ENCODE measurements around the gene SLC35G6.

Gene SLC35G6

DNA sequence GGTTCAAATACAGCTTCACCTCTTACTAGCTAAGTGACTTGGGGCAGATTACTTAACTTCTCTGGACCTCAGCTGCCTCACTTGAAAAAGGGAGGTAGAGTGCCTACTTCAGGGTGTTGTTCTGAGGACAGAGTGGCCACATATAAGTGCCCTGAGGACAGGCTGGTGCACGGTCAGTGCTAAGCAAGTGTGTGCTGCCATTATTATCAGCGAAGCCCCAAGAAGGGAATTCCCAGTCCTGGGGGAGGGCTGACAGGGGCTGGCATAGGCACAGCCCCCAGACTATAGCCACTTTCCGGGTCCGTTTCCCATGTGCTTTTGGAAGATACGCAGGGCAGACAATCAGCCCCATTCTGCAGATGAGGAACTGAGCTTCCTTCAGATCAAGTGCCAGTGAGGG lies 4.3 kb upstream of the SLC35G6 start:
- WGBS = 96% methylated on average over 5 of the region's 5 CpGs
- no peak overlapping the region for H3K4ac ChIP-seq (ENCODE audit: low read depth in 1 of 2, low read length in 2 of 2)
- H3K14ac ChIP-seq (ENCODE audit: low read length in 2 of 2) = peak overlapping the region in 1 of 2 experiments; percentile 19
- H3K9ac ChIP-seq (ENCODE audit: low read length) = peak overlapping the region; percentile 94
- H3K4me1 ChIP-seq (ENCODE audit: control insufficient read depth, insufficient read depth, low read depth, low read length) = peaks cover 37% of the 10 kb centered on the region
- no peak overlapping the region for H2AK5ac ChIP-seq (ENCODE audit: low read length, severe bottlenecking)
- H4K91ac ChIP-seq (ENCODE audit: low read length) = no peak overlapping the region
- no peak overlapping the region for H4K8ac ChIP-seq (ENCODE audit: low read length)
- H2BK12ac ChIP-seq (ENCODE audit: low read length in 2 of 2) = peak overlapping the region; percentile 9 to 69
- H2BK5ac ChIP-seq (ENCODE audit: low read depth, low read length, poor library complexity, severe bottlenecking) = no peak overlapping the region
- H3K23ac ChIP-seq (ENCODE audit: low read length in 2 of 2) = no peak overlapping the region
- no peaks in the 10 kb centered on the region for H3K27me3 ChIP-seq (ENCODE audit: control insufficient read depth in 1 of 2, insufficient read depth in 1 of 2, low read length in 2 of 2)
- H3K79me1 ChIP-seq (replicated peaks; ENCODE audit: low read length, poor library complexity, severe bottlenecking) = peaks cover 4% of the 10 kb centered on the region
- peak overlapping the region; percentile 91 for H3K4me2 ChIP-seq (ENCODE audit: low read length, poor library complexity, severe bottlenecking)
- no peak overlapping the region for H2BK15ac ChIP-seq (ENCODE audit: low read depth, poor library complexity, severe bottlenecking)
- H3K4me3 ChIP-seq (ENCODE audit: insufficient read depth in 1 of 2, low read depth in 1 of 2, low read length in 2 of 2) = peak overlapping the region in 1 of 2 experiments; percentile 90
- H3K27ac ChIP-seq (ENCODE audit: low read length, poor library complexity, severe bottlenecking) = peak overlapping the region; percentile 86
- H3K36me3 ChIP-seq (ENCODE audit: control insufficient read depth in 1 of 2, insufficient read depth in 2 of 2, low read depth in 1 of 2, low read length in 2 of 2) = peaks cover 0 to 5% of the 10 kb centered on the region in 2 experiments
- H2BK120ac ChIP-seq (ENCODE audit: low read depth, low read length) = no peak overlapping the region
- DNase-seq = no peak
- no peaks in the 10 kb centered on the region for H3K9me3 ChIP-seq (ENCODE audit: control insufficient read depth, low read length)
- peak overlapping the region; percentile 4 to 72 for H3K18ac ChIP-seq (ENCODE audit: low read depth in 1 of 2, low read length in 2 of 2)
- no peak overlapping the region for H2AFZ ChIP-seq (ENCODE audit: low read depth, low read length)

DNA sequence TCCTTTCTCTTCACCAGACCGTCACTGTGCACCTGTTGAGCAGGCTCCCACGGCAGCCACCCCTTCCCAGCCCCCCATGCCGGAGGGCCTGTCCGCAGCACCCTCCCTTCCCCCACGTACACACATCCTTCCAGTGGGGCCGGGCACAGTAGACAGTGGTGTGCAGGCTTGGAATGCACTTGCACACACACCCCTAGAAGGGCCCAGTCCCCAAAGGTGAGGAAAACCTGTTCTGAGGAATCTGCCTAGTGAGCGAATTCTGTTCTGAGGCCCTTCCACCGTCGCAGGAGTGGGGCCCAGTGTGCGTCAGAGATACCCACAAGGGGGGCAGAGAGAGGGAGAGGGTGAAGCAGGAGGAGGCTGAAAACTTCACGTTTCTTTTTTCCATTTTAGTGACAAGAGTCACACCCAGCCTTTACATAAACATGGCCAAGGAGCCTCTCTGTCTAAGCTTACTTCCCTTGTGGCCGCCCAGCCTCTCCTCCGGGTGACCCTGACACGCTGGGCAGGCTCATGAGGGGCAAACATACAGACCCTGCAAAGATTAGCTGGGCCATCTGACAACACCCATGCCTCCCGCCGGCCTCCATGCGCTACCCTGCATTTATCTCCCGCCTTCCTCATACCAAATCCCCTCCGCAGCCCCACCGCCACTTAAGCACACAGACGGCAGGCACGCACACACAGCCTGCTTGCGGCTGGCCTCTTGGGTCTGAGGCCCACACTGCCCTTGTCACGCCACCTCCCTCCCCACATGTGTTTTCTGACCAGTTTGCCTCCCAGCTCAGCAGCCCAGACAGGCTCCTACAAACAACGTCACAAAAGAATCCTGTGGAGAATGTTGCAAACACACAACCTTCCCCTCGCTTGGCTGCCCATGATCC lies 3.6 kb upstream of the SLC35G6 start:
- Histone ChIP-seq H2BK120ac (ENCODE audit: low read depth, low read length) (no peak overlapping the region), H3K9ac (ENCODE audit: low read length) (peak overlapping the region; percentile 94), H3K4me3 (ENCODE audit: insufficient read depth in 1 of 2, low read depth in 1 of 2, low read length in 2 of 2) (peak overlapping the region; percentile 89 to 90), H2BK12ac (ENCODE audit: low read length in 2 of 2) (peak overlapping the region in 1 of 2 experiments; percentile 89), H3K79me1 (replicated peaks; ENCODE audit: low read length, poor library complexity, severe bottlenecking) (peaks cover 4% of the 10 kb centered on the region), H3K36me3 (ENCODE audit: control insufficient read depth in 1 of 2, insufficient read depth in 2 of 2, low read depth in 1 of 2, low read length in 2 of 2) (peaks cover 0 to 5% of the 10 kb centered on the region in 2 experiments), H3K23ac (ENCODE audit: low read length in 2 of 2) (no peak overlapping the region), H3K4me1 (ENCODE audit: control insufficient read depth, insufficient read depth, low read depth, low read length) (peaks cover 41% of the 10 kb centered on the region), H2AFZ (ENCODE audit: low read depth, low read length) (no peak overlapping the region), H3K27ac (ENCODE audit: low read length, poor library complexity, severe bottlenecking) (peak overlapping the region; percentile 86), H2AK5ac (ENCODE audit: low read length, severe bottlenecking) (no peak overlapping the region), H3K4me2 (ENCODE audit: low read length, poor library complexity, severe bottlenecking) (peak overlapping the region; percentile 91), H2BK15ac (ENCODE audit: low read depth, poor library complexity, severe bottlenecking) (peak overlapping the region; percentile 84), H2BK5ac (ENCODE audit: low read depth, low read length, poor library complexity, severe bottlenecking) (no peak overlapping the region), H4K91ac (ENCODE audit: low read length) (peak overlapping the region; percentile 94), H4K8ac (ENCODE audit: low read length) (peak overlapping the region; percentile 86), H3K18ac (ENCODE audit: low read depth in 1 of 2, low read length in 2 of 2) (peak overlapping the region; percentile 97 to 98), H3K27me3 (ENCODE audit: control insufficient read depth in 1 of 2, insufficient read depth in 1 of 2, low read length in 2 of 2) (no peaks in the 10 kb centered on the region), H3K9me3 (ENCODE audit: control insufficient read depth, low read length) (no peaks in the 10 kb centered on the region), H3K14ac (ENCODE audit: low read length in 2 of 2) (peak overlapping the region in 1 of 2 experiments; percentile 97), H3K4ac (ENCODE audit: low read depth in 1 of 2, low read length in 2 of 2) (peak overlapping the region; percentile 61 to 97)
- peak; percentile 99 for DNase-seq
- 27% methylated on average over 26 of the region's 26 CpGs for WGBS

DNA sequence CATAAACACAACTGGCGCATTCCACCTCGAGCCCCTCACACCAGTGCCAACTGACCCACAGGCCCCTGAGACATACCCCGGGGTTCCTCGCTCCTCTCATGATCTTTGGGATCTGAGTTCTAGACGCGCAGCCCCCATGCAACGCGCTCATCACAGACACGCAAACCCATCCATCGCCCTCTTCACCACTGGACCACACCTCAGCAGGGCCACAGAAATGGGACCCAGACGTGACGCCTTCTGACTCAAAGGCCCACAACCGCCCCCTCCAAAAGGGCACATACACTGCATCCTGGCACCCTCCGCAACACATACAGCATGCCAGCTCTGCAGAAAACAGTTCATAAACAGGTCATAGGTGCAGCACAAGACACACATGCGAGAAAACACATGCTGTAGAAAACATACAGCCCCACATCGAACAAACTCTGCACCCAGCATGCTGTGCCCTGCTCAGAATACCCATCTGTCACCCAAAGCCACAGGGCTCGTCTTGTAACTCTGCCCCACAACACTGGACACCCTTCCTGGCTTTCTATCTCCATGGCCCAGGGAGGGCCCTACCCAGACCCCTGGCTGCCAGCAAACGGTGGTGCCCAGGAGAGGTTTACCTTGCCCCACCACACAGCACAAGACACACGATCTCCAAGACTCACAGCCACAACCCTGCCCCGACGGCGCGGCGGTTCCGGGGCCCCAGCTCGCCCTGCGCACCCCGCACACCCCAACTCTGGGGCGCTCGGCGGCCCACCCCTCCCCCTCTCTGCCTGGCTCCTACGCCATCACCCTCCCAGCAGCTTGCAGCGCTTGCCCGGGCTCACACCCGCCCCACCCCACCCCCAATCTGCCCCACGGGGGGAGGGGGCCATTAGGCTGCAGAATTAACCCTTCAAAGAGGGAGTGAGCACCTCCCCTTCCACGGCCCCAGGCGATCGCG lies 2.7 kb upstream of the SLC35G6 start:
- H3K79me1 ChIP-seq (replicated peaks; ENCODE audit: low read length, poor library complexity, severe bottlenecking) = peaks cover 4% of the 10 kb centered on the region
- H3K4me1 ChIP-seq (ENCODE audit: control insufficient read depth, insufficient read depth, low read depth, low read length) = peaks cover 44% of the 10 kb centered on the region
- peak; percentile 63 for DNase-seq
- no peaks in the 10 kb centered on the region for H3K9me3 ChIP-seq (ENCODE audit: control insufficient read depth, low read length)
- peak overlapping the region; percentile 98 for H2BK15ac ChIP-seq (ENCODE audit: low read depth, poor library complexity, severe bottlenecking)
- H3K9ac ChIP-seq (ENCODE audit: low read length) = peak overlapping the region; percentile 94
- peaks cover 0 to 5% of the 10 kb centered on the region in 2 experiments for H3K36me3 ChIP-seq (ENCODE audit: control insufficient read depth in 1 of 2, insufficient read depth in 2 of 2, low read depth in 1 of 2, low read length in 2 of 2)
- H3K27ac ChIP-seq (ENCODE audit: low read length, poor library complexity, severe bottlenecking) = peak overlapping the region; percentile 86
- peak overlapping the region; percentile 95 for H4K8ac ChIP-seq (ENCODE audit: low read length)
- H3K4ac ChIP-seq (ENCODE audit: low read depth in 1 of 2, low read length in 2 of 2) = peak overlapping the region; percentile 97 to 99
- peak overlapping the region; percentile 98 for H2BK120ac ChIP-seq (ENCODE audit: low read depth, low read length)
- peak overlapping the region; percentile 91 for H3K4me2 ChIP-seq (ENCODE audit: low read length, poor library complexity, severe bottlenecking)
- H4K91ac ChIP-seq (ENCODE audit: low read length) = peak overlapping the region; percentile 94
- no peaks in the 10 kb centered on the region for H3K27me3 ChIP-seq (ENCODE audit: control insufficient read depth in 1 of 2, insufficient read depth in 1 of 2, low read length in 2 of 2)
- peak overlapping the region; percentile 98 for H2BK5ac ChIP-seq (ENCODE audit: low read depth, low read length, poor library complexity, severe bottlenecking)
- no peak overlapping the region for H2AFZ ChIP-seq (ENCODE audit: low read depth, low read length)
- H3K23ac ChIP-seq (ENCODE audit: low read length in 2 of 2) = peak overlapping the region in 1 of 2 experiments; percentile 99
- 38% methylated on average over 29 of the region's 40 CpGs for WGBS
- peak overlapping the region; percentile 97 to 98 for H3K18ac ChIP-seq (ENCODE audit: low read depth in 1 of 2, low read length in 2 of 2)
- peak overlapping the region; percentile 89 to 97 for H3K14ac ChIP-seq (ENCODE audit: low read length in 2 of 2)
- H2BK12ac ChIP-seq (ENCODE audit: low read length in 2 of 2) = peak overlapping the region; percentile 89 to 94
- H2AK5ac ChIP-seq (ENCODE audit: low read length, severe bottlenecking) = peak overlapping the region; percentile 71
- peak overlapping the region; percentile 89 to 90 for H3K4me3 ChIP-seq (ENCODE audit: insufficient read depth in 1 of 2, low read depth in 1 of 2, low read length in 2 of 2)

Data from mesenchymal stem cell (in vitro differentiated cells and primary cell).